Right atrium auricular region (tissue), 2 donors: ENCODE data around the gene ZNF674. TPM values are rescaled to one million over a fixed set of nuclear protein-coding genes. Genes with fewer than 3 reads are reported as not detected.

Source experiments
- DNase-seq: peaks from one replicate; pipeline ENCODE4 v3.0.0-alpha.2; 2019; ENCODE audit warnings: low spot score
- H3K27ac ChIP-seq, 2 donors: fragments of 200-600 bp; sonication (generic); 1 replicate in 1 of 2; 2 replicates in 1 of 2; pipeline ENCODE4 v1.5.1; 2016 to 2019
- H3K27me3 ChIP-seq, 2 donors: fragments of 200-600 bp; sonication (generic); one replicate each; pipeline versions ENCODE4 v1.5.1 to v1.6.0; 2017 to 2019
- H3K36me3 ChIP-seq: fragments of 200-600 bp; sonication (generic); one replicate; pipeline ENCODE4 v1.5.1; 2016
- H3K4me1 ChIP-seq, 2 donors: fragments of 200-600 bp; sonication (generic); one replicate each; pipeline versions ENCODE4 v1.5.1 to v1.6.0; 2017 to 2019
- H3K4me3 ChIP-seq, 2 donors: fragments of 200-600 bp; sonication (generic); 1 replicate in 1 of 2; 2 replicates in 1 of 2; pipeline ENCODE4 v1.5.1; 2017 to 2019; ENCODE audit warnings: mild to moderate bottlenecking in 1 of 2, moderate library complexity in 1 of 2
- H3K9me3 ChIP-seq, 2 donors: fragments of 200-600 bp; sonication (generic); one replicate each; pipeline ENCODE4 v1.5.1; 2019
- CTCF ChIP-seq, 2 donors: fragments of 200-600 bp; sonication (generic); IDR thresholded peaks; one replicate each; pipeline ENCODE4 v1.5.1; 2019; ENCODE audit warnings: antibody characterized with exemption in 2 of 2
- total RNA-seq, 2 donors: library from RNA; depleted of rRNA; stranded (reverse); fragments of >200 nt; gene quantifications; one replicate each; pipeline ENCODE4 v1.1.0, GENCODE V29; 2016

ZNF674 gene
- total RNA-seq, 2 donors from 2014 or later: 2.4 to 2.9 TPM

- Histone ChIP-seq H3K9me3 (no peaks in the 10 kb centered on the region), H3K4me3 (peak overlapping the region in 1 of 2 donors; percentile 66), H3K4me1 (peaks cover 0 to 20% of the 10 kb centered on the region in 2 donors), H3K27me3 (no peaks in the 10 kb centered on the region), H3K27ac (peak overlapping the region; percentile 81 to 90), H3K36me3 (no peaks in the 10 kb centered on the region)
- TF ChIP-seq CTCF (IDR thresholded peaks at IDR 0.05): no peak
- DNase-seq: no peak
Observed at GRCh38 chrX:46577221-46578005, 32.2 kb upstream of the ZNF674 start.

GRCh38 chrX:46576458-46576857 lies 31.2 kb upstream of the ZNF674 start:
- Histone ChIP-seq H3K27me3 (no peaks in the 10 kb centered on the region), H3K27ac (peak overlapping the region; percentile 81 to 90), H3K9me3 (no peaks in the 10 kb centered on the region), H3K4me1 (peaks cover 0 to 20% of the 10 kb centered on the region in 2 donors), H3K4me3 (peak overlapping the region; percentile 51 to 66), H3K36me3 (no peaks in the 10 kb centered on the region)
- DNase-seq: no peak
- TF ChIP-seq CTCF (IDR thresholded peaks at IDR 0.05): no peak

GRCh38 chrX:46575991-46576392 lies 30.8 kb upstream of the ZNF674 start:
- Histone ChIP-seq H3K9me3 (no peaks in the 10 kb centered on the region), H3K4me1 (peaks cover 0 to 20% of the 10 kb centered on the region in 2 donors), H3K36me3 (no peaks in the 10 kb centered on the region), H3K27ac (peak overlapping the region; percentile 81 to 90), H3K4me3 (peak overlapping the region; percentile 51 to 66), H3K27me3 (no peaks in the 10 kb centered on the region)
- DNase-seq: peak; percentile 72
- no peak for TF ChIP-seq CTCF (IDR thresholded peaks at IDR 0.05)

GRCh38 chrX:46575586-46575985 lies 30.4 kb upstream of the ZNF674 start:
- peak overlapping the region; percentile 81 to 90 for H3K27ac ChIP-seq

GRCh38 chrX:46574774-46575381 lies 29.7 kb upstream of the ZNF674 start:
- TF ChIP-seq CTCF (IDR thresholded peaks at IDR 0.05): no peak
- Histone ChIP-seq H3K9me3 (no peaks in the 10 kb centered on the region), H3K27me3 (no peaks in the 10 kb centered on the region), H3K36me3 (no peaks in the 10 kb centered on the region), H3K4me3 (peak overlapping the region; percentile 51 to 66), H3K27ac (peak overlapping the region; percentile 81 to 90), H3K4me1 (peaks cover 0 to 20% of the 10 kb centered on the region in 2 donors)
- DNase-seq: no peak

More at GRCh38 chrX:46575586-46575985, 30.4 kb upstream of the ZNF674 start:
- DNase-seq: no peak
- TF ChIP-seq CTCF (IDR thresholded peaks at IDR 0.05): no peak
- Histone ChIP-seq H3K27me3 (no peaks in the 10 kb centered on the region), H3K9me3 (no peaks in the 10 kb centered on the region), H3K36me3 (no peaks in the 10 kb centered on the region), H3K4me1 (peaks cover 0 to 20% of the 10 kb centered on the region in 2 donors), H3K4me3 (peak overlapping the region; percentile 51 to 66)
